Measurements from ENCODE around the gene LMNTD1.

LMNTD1 gene

GRCh38 chr12:25550186-25550585, 2.9 kb downstream of the LMNTD1 start:
- DNase-seq (ENCODE audit: low spot score) = no peak

DNA sequence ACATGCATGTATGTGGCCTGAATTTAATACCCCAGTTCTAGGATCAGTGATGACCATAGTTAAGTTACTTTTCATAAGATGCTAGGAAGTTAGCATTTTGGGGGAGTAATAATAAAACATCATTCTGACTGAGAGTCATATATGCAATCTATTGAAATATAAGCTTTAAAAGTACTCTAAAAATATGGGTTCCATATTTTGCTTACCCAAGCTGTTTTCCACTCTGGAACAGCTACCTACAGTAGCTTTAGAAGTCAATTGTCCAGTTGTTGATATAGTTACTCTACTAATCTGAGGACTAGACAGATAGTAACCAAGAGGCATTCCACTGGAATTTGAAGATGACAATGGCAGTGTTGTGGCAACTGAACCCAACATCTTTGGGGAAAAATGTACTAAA, 4.0 kb downstream of the LMNTD1 start:
- DNase-seq (ENCODE audit: low spot score) = no peak

DNA sequence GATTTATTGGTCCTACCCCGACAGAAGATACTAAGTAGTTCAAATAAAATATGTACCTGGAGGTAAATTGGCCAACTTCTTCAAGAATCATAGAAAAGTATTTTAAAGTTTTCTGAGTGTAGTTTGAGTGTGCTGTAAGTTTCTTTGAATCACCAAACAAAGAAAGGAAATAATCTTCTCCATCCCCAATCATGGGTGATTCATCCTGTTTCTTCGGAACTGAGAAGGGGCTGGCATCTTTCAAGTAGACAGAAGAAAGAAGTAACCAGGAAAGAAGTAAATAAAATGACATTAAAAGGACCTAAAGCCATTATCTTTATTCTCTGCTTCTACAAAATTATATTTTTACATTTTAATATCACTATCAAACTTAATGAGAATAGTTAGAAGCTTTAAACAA, 6.8 kb downstream of the LMNTD1 start:
- DNase-seq (ENCODE audit: low spot score) = no peak

DNA sequence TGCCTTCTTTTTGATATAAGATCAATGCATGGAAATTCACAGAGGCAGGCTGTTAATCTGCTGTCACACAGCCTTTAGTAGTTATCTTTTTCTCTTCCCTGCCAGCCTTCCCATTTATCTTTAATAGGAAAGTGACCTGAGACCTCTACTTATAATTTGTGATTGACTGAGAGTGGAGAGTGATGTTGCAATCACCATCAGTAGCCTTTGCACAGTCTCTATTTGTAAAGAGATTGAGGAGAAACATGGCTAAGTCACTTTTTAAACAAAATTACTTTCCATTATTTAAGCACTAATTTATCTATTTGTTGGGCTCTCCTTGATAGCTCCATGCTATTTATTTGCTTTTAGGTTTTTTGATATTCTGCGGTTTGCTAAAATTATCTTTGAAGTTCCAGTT, 19.9 kb downstream of the LMNTD1 start:
- DNase-seq (ENCODE audit: low spot score) = no peak

- DNase-seq (ENCODE audit: low spot score) = no peak
Measured at GRCh38 chr12:25531502-25532052, 21.5 kb downstream of the LMNTD1 start.

DNA sequence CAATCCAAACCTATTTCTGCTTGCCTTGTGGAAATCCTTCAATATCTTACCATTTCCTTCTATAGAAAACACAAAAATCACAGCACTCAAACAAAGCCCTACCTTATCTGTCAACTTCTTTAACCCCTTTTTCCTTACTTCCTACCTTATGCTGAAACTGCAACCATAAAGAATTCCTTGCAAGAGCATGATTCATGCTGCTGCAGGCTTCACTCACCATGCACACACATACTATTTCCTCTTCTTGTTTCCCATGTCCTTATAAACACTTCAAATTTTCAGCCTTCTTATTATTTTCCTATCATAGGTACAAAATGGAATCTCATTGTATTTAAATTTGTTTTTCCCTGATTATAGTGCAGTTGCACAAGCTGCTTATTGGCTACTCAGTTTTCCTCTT, 23.3 kb downstream of the LMNTD1 start:
- no peak for DNase-seq (ENCODE audit: low spot score)

DNA sequence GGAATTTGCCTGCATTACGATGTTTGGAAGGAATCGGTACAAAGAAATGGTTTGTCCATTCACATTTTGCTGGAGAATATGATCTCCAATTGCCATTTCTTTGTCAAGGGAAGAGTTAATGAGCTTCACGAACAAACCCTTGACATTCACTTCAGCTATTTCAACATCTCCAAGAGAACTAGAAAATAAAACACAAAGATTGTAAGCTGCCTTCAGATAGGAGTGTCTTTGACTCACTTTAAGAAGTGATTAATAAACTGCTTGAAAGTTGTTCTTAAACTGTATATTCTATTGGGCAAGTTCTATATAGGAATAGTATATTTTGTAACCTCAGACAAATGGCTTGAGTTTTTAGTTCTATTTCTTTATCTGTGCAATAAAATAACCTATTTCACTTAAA, 26.3 kb downstream of the LMNTD1 start:
- no peak for DNase-seq (ENCODE audit: low spot score)

- no peak for DNase-seq (ENCODE audit: low spot score)
Measured at GRCh38 chr12:25524366-25524765, 28.7 kb downstream of the LMNTD1 start.

- no peak for DNase-seq (ENCODE audit: low spot score)
Measured at GRCh38 chr12:25521625-25522256, 31.3 kb downstream of the LMNTD1 start.

DNA sequence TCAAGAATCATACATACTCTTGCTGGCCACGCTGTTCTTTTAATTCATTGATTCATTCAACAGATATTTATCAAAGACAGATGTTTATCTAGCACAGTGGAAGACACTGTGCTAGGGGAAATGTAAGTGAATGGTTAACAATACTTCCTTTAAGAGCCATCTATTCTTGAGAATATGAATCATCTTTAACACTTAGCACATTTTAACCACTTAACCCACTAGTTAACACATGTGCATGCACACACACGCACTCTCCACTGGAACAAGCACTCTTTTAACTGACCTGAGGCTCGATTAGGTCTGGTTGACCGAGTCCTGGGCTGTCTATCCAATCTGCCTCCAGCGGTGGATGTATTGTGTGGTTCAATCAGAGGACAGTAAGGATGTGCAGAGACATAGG, 34.6 kb downstream of the LMNTD1 start:
- DNase-seq (ENCODE audit: low spot score) = no peak

GRCh38 chr12:25504744-25505143, 48.3 kb downstream of the LMNTD1 start:
- no peak for DNase-seq (ENCODE audit: low spot score)

DNA sequence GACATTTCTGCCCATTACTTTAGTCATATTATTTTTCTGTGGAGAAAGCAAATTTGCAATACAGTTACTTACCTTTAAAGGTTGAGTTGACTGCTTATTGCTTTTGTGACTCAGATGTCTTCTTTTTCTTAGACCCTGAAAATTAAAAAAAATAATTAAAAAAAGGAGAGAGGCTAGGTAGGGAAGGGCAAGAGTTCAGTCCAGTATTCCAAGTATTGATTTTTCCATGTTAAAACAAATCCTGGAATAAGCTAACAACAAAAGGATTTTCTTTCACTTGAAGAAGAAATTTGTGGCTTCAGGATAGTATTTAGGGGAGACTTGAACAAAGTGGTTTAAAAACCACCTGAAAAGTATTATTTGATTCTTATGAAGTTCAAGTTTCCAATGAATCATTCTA, 49.4 kb downstream of the LMNTD1 start:
- DNase-seq (ENCODE audit: low spot score) = no peak

GRCh38 chr12:25502596-25502995, 50.5 kb downstream of the LMNTD1 start:
- DNase-seq (ENCODE audit: low spot score) = no peak

GRCh38 chr12:25502118-25502517, 51.0 kb downstream of the LMNTD1 start:
- no peak for DNase-seq (ENCODE audit: low spot score)

DNA sequence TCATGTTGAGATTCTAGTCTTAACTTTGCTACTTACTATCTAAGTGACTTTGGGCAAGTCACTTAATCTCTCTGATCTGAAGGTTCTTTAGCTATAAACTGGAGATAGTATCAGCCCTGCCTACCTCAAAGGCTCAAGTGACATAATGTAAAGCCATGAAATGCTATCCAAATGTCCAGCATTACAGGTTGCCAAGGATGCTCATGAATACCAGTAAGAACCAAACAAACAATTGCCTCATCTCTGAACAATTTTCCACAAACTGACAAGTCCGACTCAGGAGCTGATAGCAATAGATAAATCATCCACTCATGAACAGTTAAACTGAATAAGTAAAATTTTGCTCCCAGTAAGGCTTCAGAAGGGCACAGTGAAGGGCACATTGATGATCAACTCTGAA, 51.5 kb downstream of the LMNTD1 start:
- no peak for DNase-seq (ENCODE audit: low spot score)

GRCh38 chr12:25500651-25501050, 52.4 kb downstream of the LMNTD1 start:
- DNase-seq (ENCODE audit: low spot score) = no peak

- no peak for DNase-seq (ENCODE audit: low spot score)
Measured at GRCh38 chr12:25497021-25497420, 56.1 kb downstream of the LMNTD1 start.

- DNase-seq (ENCODE audit: low spot score) = no peak
Measured at GRCh38 chr12:25496098-25496587, 56.9 kb downstream of the LMNTD1 start.

DNA sequence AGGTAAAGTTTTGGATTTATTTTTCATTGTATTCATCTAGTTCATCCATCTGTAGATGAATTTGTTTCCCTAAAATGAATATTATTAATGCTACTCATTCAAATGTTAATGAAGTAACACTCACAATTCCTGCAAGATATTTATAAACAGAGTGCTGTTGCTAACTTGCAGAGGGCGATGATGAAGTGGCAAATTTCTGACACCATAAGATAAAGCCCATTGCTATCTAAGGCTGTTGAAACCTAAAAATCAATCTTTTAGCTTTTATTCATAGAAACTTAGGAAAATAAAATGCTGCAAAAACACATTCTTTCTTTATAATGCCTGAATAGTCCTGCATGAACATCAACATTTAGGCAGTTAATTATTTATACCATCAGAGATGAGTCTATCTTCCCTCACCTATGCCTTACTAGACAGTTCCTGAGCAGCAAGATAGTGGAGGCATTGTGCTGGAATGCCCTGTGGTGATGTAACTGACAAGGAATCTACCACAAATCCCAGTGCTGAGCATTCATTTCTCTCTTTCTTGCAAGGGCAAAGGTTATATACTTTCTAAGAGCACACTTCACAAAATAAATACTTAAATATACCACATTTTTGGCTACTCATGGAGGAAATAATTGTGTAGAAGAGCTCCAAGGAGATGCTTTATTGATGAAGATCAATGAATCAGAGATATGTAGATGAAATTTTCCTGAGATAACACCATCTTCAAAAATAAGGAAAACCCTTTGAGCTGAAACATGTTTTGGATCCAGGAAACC, 57.6 kb downstream of the LMNTD1 start:
- DNase-seq (ENCODE audit: low spot score) = no peak

DNA sequence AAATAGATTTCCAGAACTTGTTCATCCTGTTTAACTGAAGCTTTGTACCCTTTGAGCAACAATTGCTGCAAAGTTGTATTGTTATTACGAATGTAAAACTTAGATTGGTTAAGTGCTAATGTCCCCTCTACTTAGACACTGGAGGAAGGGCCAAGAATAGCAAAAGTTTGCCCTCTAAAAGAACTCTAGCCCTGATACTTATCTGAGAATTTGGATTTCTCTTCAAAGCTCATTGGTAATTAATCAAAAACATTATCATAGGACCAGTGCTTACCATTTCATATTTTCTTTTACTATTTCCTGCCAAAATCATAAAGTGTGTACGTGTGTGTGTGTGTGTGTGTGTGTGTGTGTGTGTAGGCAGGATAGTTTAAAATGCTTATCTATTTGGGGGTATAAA, 58.2 kb downstream of the LMNTD1 start:
- no peak for DNase-seq (ENCODE audit: low spot score)

- DNase-seq (ENCODE audit: low spot score) = no peak
Measured at GRCh38 chr12:25493682-25494081, 59.4 kb downstream of the LMNTD1 start.

- DNase-seq (ENCODE audit: low spot score) = no peak
Measured at GRCh38 chr12:25491396-25492325, 61.4 kb downstream of the LMNTD1 start.
